Activated CD4-positive, alpha-beta T cell treated with anti-CD3 and anti-CD28 coated beads, Interleukin-10, Interleukin-2, amounts not matched to agents 100 ng/mL and 50 ng/mL, durations not matched to agents 16 hours and 8 hours (primary cell): ENCODE measurements around the gene GLI1.

Source experiments
- DNase-seq: peaks from one replicate; pipeline ENCODE4 v3.0.0-alpha.2; 2020

The GLI1 gene

DNA sequence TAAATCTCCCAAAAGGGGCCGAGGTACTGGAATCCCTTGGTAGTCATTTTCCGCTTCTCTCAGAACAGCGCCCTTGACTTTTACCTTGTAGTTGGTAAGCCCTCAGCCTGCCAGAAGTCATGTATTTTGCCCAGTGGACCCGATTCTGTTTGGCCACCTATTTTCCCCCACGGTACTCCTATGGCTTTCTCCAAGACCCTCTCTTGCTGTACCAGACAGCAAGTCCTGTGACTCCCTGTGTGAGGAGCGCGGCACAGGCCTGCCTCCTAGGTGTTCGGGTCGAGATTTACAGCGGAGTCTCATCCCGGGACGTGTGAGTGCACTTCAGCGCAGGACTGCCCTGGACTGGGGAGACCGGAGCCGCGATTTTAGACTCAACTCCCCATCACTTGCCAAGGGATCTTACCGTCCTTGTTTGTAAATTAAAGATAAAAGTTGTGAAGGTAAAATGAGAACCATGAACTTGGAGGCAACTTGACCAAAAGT is 62.0 kb downstream of the GLI1 start:
- no peak for DNase-seq
